HAP-1 (cell line): ENCODE measurements around the gene ASPDH.
"Not testable (repeated sequence)": the region's sequence is repeated elsewhere in the genome, so short reads cannot be mapped to it uniquely, and the experiment has no call there.

Source experiments
- DNase-seq, 2 experiments: peaks; one replicate each; pipeline ENCODE4 v3.0.0-alpha.2; 2016 to 2020; ENCODE audit warnings: low spot score in 2 of 2
- H3K27me3 ChIP-seq: fragments of 250-450 bp; sonication (Bioruptor Pico); 2 replicates; pipeline ENCODE4 v1.5.1; 2020; ENCODE audit warnings: low read depth, mild to moderate bottlenecking, moderate library complexity
- H3K36me3 ChIP-seq: fragments of 250-450 bp; sonication (Bioruptor Pico); replicated peaks from 2 replicates; pipeline ENCODE4 v1.5.1; 2020; ENCODE audit warnings: mild to moderate bottlenecking
- H3K4me1 ChIP-seq: fragments of 250-450 bp; sonication (Bioruptor Pico); 2 replicates; pipeline ENCODE4 v1.5.1; 2020; ENCODE audit warnings: mild to moderate bottlenecking
- H3K4me3 ChIP-seq: fragments of 250-450 bp; sonication (Bioruptor Pico); 2 replicates; pipeline ENCODE4 v1.5.1; 2020; ENCODE audit warnings: mild to moderate bottlenecking, moderate library complexity
- H3K9me3 ChIP-seq: fragments of 250-450 bp; sonication (Bioruptor Pico); 2 replicates; pipeline ENCODE4 v1.5.1; 2020; ENCODE audit warnings: mild to moderate bottlenecking, moderate library complexity
- in situ Hi-C: fragments of 300-500 bp; cut with MboI; formaldehyde crosslinking; loops from 3 replicates; pipeline ENCODE4 v1.14.3; 2020; ENCODE audit warnings: low sequenced_read_pairs, inconsistent platforms, mixed read lengths

ASPDH gene

GRCh38 chr19:50478901-50479715 lies 34.6 kb downstream of the ASPDH start:
- in situ Hi-C loops = no loop called here
- no peaks in the 10 kb centered on the region; the same call in 1 of the 2 replicates for H3K36me3 ChIP-seq
- no peaks in the 10 kb centered on the region for H3K9me3 ChIP-seq
- H3K4me1 ChIP-seq = 0 out of 2 replicates have a peak, but pooled peaks cover 4% of the 10 kb centered on the region
- H3K4me3 ChIP-seq = no peak overlapping the region
- H3K27me3 ChIP-seq = no peaks in the 10 kb centered on the region
- peak; percentile 74 to 89 for DNase-seq

- DNase-seq = no peak
- H3K27me3 ChIP-seq = no peaks in the 10 kb centered on the region
- H3K4me3 ChIP-seq = no peak overlapping the region; the same call in 1 of the 2 replicates
- H3K9me3 ChIP-seq = no peaks in the 10 kb centered on the region
- H3K36me3 ChIP-seq = no peaks in the 10 kb centered on the region; the same call in 1 of the 2 replicates
- in situ Hi-C loops = no loop called here
- H3K4me1 ChIP-seq = 0 out of 2 replicates have a peak, but pooled peaks cover 4% of the 10 kb centered on the region
These were observed 35.8 kb downstream of the ASPDH start for GRCh38 chr19:50477751-50478515.

- no peak for DNase-seq
- in situ Hi-C loops = no loop called here
- no peaks in the 10 kb centered on the region for H3K9me3 ChIP-seq
- no peaks in the 10 kb centered on the region; the same call in 1 of the 2 replicates for H3K36me3 ChIP-seq
- 0 out of 2 replicates have a peak, but pooled peaks cover 4% of the 10 kb centered on the region for H3K4me1 ChIP-seq
- H3K27me3 ChIP-seq = no peaks in the 10 kb centered on the region
- peak overlapping the region; percentile 49 for H3K4me3 ChIP-seq
These were observed 36.8 kb downstream of the ASPDH start for GRCh38 chr19:50476907-50477238.

GRCh38 chr19:50476224-50476906 lies 37.3 kb downstream of the ASPDH start, which contains the start of the genes EMC10 and GARIN5A:
EMC10 (plus strand) TSS chr19:50476507; CDS start chr19:50476545, 38 bp downstream.
GARIN5A (minus strand) TSS chr19:50476848; CDS start chr19:50476388, 460 bp downstream.
- peak within 1 kb of the TSS; percentile 49 for H3K4me3 ChIP-seq
- peak; percentile 75 to 92 for DNase-seq
- 0 out of 2 replicates have a peak, but pooled peaks cover 4% of the 10 kb centered on the region for H3K4me1 ChIP-seq
- in situ Hi-C loops = no loop called here
- no peaks in the 10 kb centered on the region for H3K9me3 ChIP-seq
- H3K36me3 ChIP-seq = no peaks in the 10 kb centered on the region; the same call in 1 of the 2 replicates
- H3K27me3 ChIP-seq = no peaks in the 10 kb centered on the region

GRCh38 chr19:50475736-50476223 lies 37.9 kb downstream of the ASPDH start:
- H3K4me3 ChIP-seq = no peak overlapping the region

GRCh38 chr19:50475101-50475568 lies 38.6 kb downstream of the ASPDH start:
- Histone ChIP-seq H3K4me3 (no peak overlapping the region), H3K27me3 (no peaks in the 10 kb centered on the region), H3K9me3 (no peaks in the 10 kb centered on the region), H3K36me3 (no peaks in the 10 kb centered on the region; the same call in 1 of the 2 replicates), H3K4me1 (0 out of 2 replicates have a peak, but pooled peaks cover 4% of the 10 kb centered on the region)
- in situ Hi-C loops = no loop called here
- no peak for DNase-seq

More at GRCh38 chr19:50475736-50476223, 37.9 kb downstream of the ASPDH start:
- H3K4me1 ChIP-seq = 0 out of 2 replicates have a peak, but pooled peaks cover 4% of the 10 kb centered on the region
- no peaks in the 10 kb centered on the region for H3K27me3 ChIP-seq
- H3K36me3 ChIP-seq = no peaks in the 10 kb centered on the region; the same call in 1 of the 2 replicates
- DNase-seq = no peak
- in situ Hi-C loops = no loop called here
- no peaks in the 10 kb centered on the region for H3K9me3 ChIP-seq

GRCh38 chr19:50473336-50473735 lies 40.4 kb downstream of the ASPDH start:
- in situ Hi-C loops, H3K4me1 ChIP-seq, H3K9me3 ChIP-seq, H3K27me3 ChIP-seq, DNase-seq, H3K36me3 ChIP-seq, H3K4me3 ChIP-seq: not testable (repeated sequence)

- 0 out of 2 replicates have a peak, but pooled peaks cover 3% of the 10 kb centered on the region for H3K27me3 ChIP-seq
- no peaks in the 10 kb centered on the region for H3K36me3 ChIP-seq
- in situ Hi-C loops = no loop called here
These were observed 44.9 kb downstream of the ASPDH start for GRCh38 chr19:50468818-50469217.

GRCh38 chr19:50467566-50467965 lies 46.1 kb downstream of the ASPDH start:
- in situ Hi-C loops = no loop called here
- no peaks in the 10 kb centered on the region for H3K4me1 ChIP-seq
- DNase-seq = no peak

More at GRCh38 chr19:50468818-50469217, 44.9 kb downstream of the ASPDH start:
- Histone ChIP-seq H3K9me3 (no peaks in the 10 kb centered on the region), H3K4me1 (no peaks in the 10 kb centered on the region), H3K4me3 (no peak overlapping the region)
- DNase-seq = no peak

GRCh38 chr19:50466706-50467039 lies 47.0 kb downstream of the ASPDH start:
- Histone ChIP-seq H3K27me3 (0 out of 2 replicates have a peak, but pooled peaks cover 3% of the 10 kb centered on the region), H3K4me3 (no peak overlapping the region), H3K4me1 (no peaks in the 10 kb centered on the region), H3K9me3 (no peaks in the 10 kb centered on the region), H3K36me3 (no peaks in the 10 kb centered on the region)
- DNase-seq = no peak
- in situ Hi-C loops = no loop called here

More at GRCh38 chr19:50467566-50467965, 46.1 kb downstream of the ASPDH start:
- Histone ChIP-seq H3K27me3 (0 out of 2 replicates have a peak, but pooled peaks cover 3% of the 10 kb centered on the region), H3K9me3 (no peaks in the 10 kb centered on the region), H3K36me3 (no peaks in the 10 kb centered on the region), H3K4me3 (no peak overlapping the region)

- H3K4me1 ChIP-seq = no peaks in the 10 kb centered on the region
- no peak overlapping the region for H3K4me3 ChIP-seq
- H3K36me3 ChIP-seq = no peaks in the 10 kb centered on the region
- no peaks in the 10 kb centered on the region for H3K9me3 ChIP-seq
- DNase-seq = peak in 1 of 2 experiments; percentile 51
- 0 out of 2 replicates have a peak, but pooled peaks cover 3% of the 10 kb centered on the region for H3K27me3 ChIP-seq
- in situ Hi-C loops = no loop called here
These were observed 47.6 kb downstream of the ASPDH start for GRCh38 chr19:50465986-50466705.

GRCh38 chr19:50465000-50465399 lies 48.7 kb downstream of the ASPDH start:
- in situ Hi-C loops = no loop called here

More at GRCh38 chr19:50465000-50465399, 48.7 kb downstream of the ASPDH start:
- no peak for DNase-seq
- Histone ChIP-seq H3K36me3 (no peaks in the 10 kb centered on the region), H3K27me3 (0 out of 2 replicates have a peak, but pooled peaks cover 6% of the 10 kb centered on the region), H3K4me3 (no peak overlapping the region), H3K4me1 (no peaks in the 10 kb centered on the region), H3K9me3 (no peaks in the 10 kb centered on the region)
